T-helper 1 cell treated with Interleukin-12 subunit alpha and Interleukin-12 subunit beta and Interleukin-4 antibody, amounts not matched to agents 30 μg/mL and 1 μg/mL, for 36 hours (primary cell): Measurements from ENCODE around the gene RPL31.

Experiments used
- H3K27ac Mint-ChIP-seq: one replicate; pipeline ENCODE4 v1.8.0; 2021; ENCODE audit warnings: mild to moderate bottlenecking, mixed read lengths
- H3K27me3 Mint-ChIP-seq: one replicate; pipeline ENCODE4 v1.8.0; 2021; ENCODE audit warnings: low read depth, mixed read lengths
- H3K36me3 Mint-ChIP-seq: one replicate; pipeline ENCODE4 v1.8.0; 2021; ENCODE audit warnings: low read depth, mixed read lengths
- H3K4me1 Mint-ChIP-seq: one replicate; pipeline ENCODE4 v1.8.0; 2021; ENCODE audit warnings: low read depth, mixed read lengths
- H3K4me3 Mint-ChIP-seq: one replicate; pipeline ENCODE4 v1.8.0; 2021; ENCODE audit warnings: mild to moderate bottlenecking, moderate library complexity, mixed read lengths
- H3K9me3 Mint-ChIP-seq: one replicate; pipeline ENCODE4 v1.8.0; 2021; ENCODE audit warnings: mixed read lengths

Gene RPL31

GRCh38 chr2:101017371-101017770, 15.3 kb downstream of the RPL31 start:
- Mint-ChIP-seq H3K27me3 (no peaks in the 10 kb centered on the region), H3K36me3 (peaks cover 28% of the 10 kb centered on the region), H3K27ac (no peak overlapping the region), H3K4me1 (peaks cover 5% of the 10 kb centered on the region), H3K9me3 (no peaks in the 10 kb centered on the region), H3K4me3 (no peak overlapping the region)

GRCh38 chr2:101018934-101019333, 16.8 kb downstream of the RPL31 start:
- Mint-ChIP-seq H3K9me3 (no peaks in the 10 kb centered on the region), H3K27me3 (no peaks in the 10 kb centered on the region), H3K4me3 (no peak overlapping the region), H3K4me1 (no peaks in the 10 kb centered on the region), H3K27ac (no peak overlapping the region), H3K36me3 (peaks cover 16% of the 10 kb centered on the region)

GRCh38 chr2:101022221-101022620, 20.1 kb downstream of the RPL31 start:
- Mint-ChIP-seq H3K36me3 (peaks cover 8% of the 10 kb centered on the region), H3K27me3 (no peaks in the 10 kb centered on the region), H3K4me1 (no peaks in the 10 kb centered on the region), H3K4me3 (no peak overlapping the region), H3K27ac (no peak overlapping the region), H3K9me3 (no peaks in the 10 kb centered on the region)

GRCh38 chr2:101023327-101024107, 21.4 kb downstream of the RPL31 start:
- H3K4me1 Mint-ChIP-seq: no peaks in the 10 kb centered on the region
- H3K36me3 Mint-ChIP-seq: peaks cover 5% of the 10 kb centered on the region

GRCh38 chr2:101025561-101025960, 23.5 kb downstream of the RPL31 start:
- Mint-ChIP-seq H3K9me3 (no peaks in the 10 kb centered on the region), H3K27me3 (no peaks in the 10 kb centered on the region), H3K27ac (no peak overlapping the region), H3K4me1 (no peaks in the 10 kb centered on the region), H3K36me3 (no peaks in the 10 kb centered on the region), H3K4me3 (no peak overlapping the region)

More at GRCh38 chr2:101023327-101024107, 21.4 kb downstream of the RPL31 start:
- Mint-ChIP-seq H3K4me3 (no peak overlapping the region), H3K27ac (no peak overlapping the region), H3K9me3 (no peaks in the 10 kb centered on the region), H3K27me3 (no peaks in the 10 kb centered on the region)

- H3K27ac Mint-ChIP-seq: no peak overlapping the region
- H3K4me1 Mint-ChIP-seq: no peaks in the 10 kb centered on the region
- H3K36me3 Mint-ChIP-seq: no peaks in the 10 kb centered on the region
- no peak overlapping the region for H3K4me3 Mint-ChIP-seq
- no peaks in the 10 kb centered on the region for H3K27me3 Mint-ChIP-seq
- H3K9me3 Mint-ChIP-seq: no peaks in the 10 kb centered on the region
Measured at GRCh38 chr2:101026253-101026701, 24.2 kb downstream of the RPL31 start.

GRCh38 chr2:101026923-101027469, 24.9 kb downstream of the RPL31 start:
- Mint-ChIP-seq H3K27ac (no peak overlapping the region), H3K9me3 (no peaks in the 10 kb centered on the region), H3K36me3 (no peaks in the 10 kb centered on the region), H3K27me3 (no peaks in the 10 kb centered on the region), H3K4me1 (no peaks in the 10 kb centered on the region), H3K4me3 (no peak overlapping the region)

GRCh38 chr2:101027852-101028251, 25.8 kb downstream of the RPL31 start:
- no peaks in the 10 kb centered on the region for H3K27me3 Mint-ChIP-seq
- no peak overlapping the region for H3K27ac Mint-ChIP-seq
- no peak overlapping the region for H3K4me3 Mint-ChIP-seq
- no peaks in the 10 kb centered on the region for H3K9me3 Mint-ChIP-seq
- H3K4me1 Mint-ChIP-seq: no peaks in the 10 kb centered on the region
- no peaks in the 10 kb centered on the region for H3K36me3 Mint-ChIP-seq

- no peaks in the 10 kb centered on the region for H3K36me3 Mint-ChIP-seq
- no peaks in the 10 kb centered on the region for H3K27me3 Mint-ChIP-seq
- no peaks in the 10 kb centered on the region for H3K9me3 Mint-ChIP-seq
- H3K4me1 Mint-ChIP-seq: no peaks in the 10 kb centered on the region
- no peak overlapping the region for H3K4me3 Mint-ChIP-seq
- H3K27ac Mint-ChIP-seq: no peak overlapping the region
Measured at GRCh38 chr2:101030866-101031554, 28.9 kb downstream of the RPL31 start.

GRCh38 chr2:101032084-101032776, 30.1 kb downstream of the RPL31 start:
- H3K4me1 Mint-ChIP-seq: no peaks in the 10 kb centered on the region
- H3K36me3 Mint-ChIP-seq: no peaks in the 10 kb centered on the region
- no peaks in the 10 kb centered on the region for H3K27me3 Mint-ChIP-seq
- no peak overlapping the region for H3K4me3 Mint-ChIP-seq
- H3K27ac Mint-ChIP-seq: no peak overlapping the region
- H3K9me3 Mint-ChIP-seq: no peaks in the 10 kb centered on the region

- no peaks in the 10 kb centered on the region for H3K9me3 Mint-ChIP-seq
- no peak overlapping the region for H3K27ac Mint-ChIP-seq
- H3K4me1 Mint-ChIP-seq: no peaks in the 10 kb centered on the region
- H3K4me3 Mint-ChIP-seq: no peak overlapping the region
- H3K36me3 Mint-ChIP-seq: no peaks in the 10 kb centered on the region
- H3K27me3 Mint-ChIP-seq: no peaks in the 10 kb centered on the region
Measured at GRCh38 chr2:101036562-101036961, 34.5 kb downstream of the RPL31 start.

- H3K9me3 Mint-ChIP-seq: no peaks in the 10 kb centered on the region
- H3K4me3 Mint-ChIP-seq: no peak overlapping the region
- no peaks in the 10 kb centered on the region for H3K27me3 Mint-ChIP-seq
- no peak overlapping the region for H3K27ac Mint-ChIP-seq
- no peaks in the 10 kb centered on the region for H3K4me1 Mint-ChIP-seq
- no peaks in the 10 kb centered on the region for H3K36me3 Mint-ChIP-seq
Measured at GRCh38 chr2:101037161-101037755, 35.2 kb downstream of the RPL31 start.

GRCh38 chr2:101038455-101039255, 36.6 kb downstream of the RPL31 start:
- Mint-ChIP-seq H3K9me3 (no peaks in the 10 kb centered on the region), H3K27ac (no peak overlapping the region), H3K4me3 (no peak overlapping the region), H3K36me3 (no peaks in the 10 kb centered on the region), H3K4me1 (no peaks in the 10 kb centered on the region), H3K27me3 (no peaks in the 10 kb centered on the region)

- H3K9me3 Mint-ChIP-seq: no peaks in the 10 kb centered on the region
- H3K36me3 Mint-ChIP-seq: no peaks in the 10 kb centered on the region
- H3K4me3 Mint-ChIP-seq: no peak overlapping the region
- no peak overlapping the region for H3K27ac Mint-ChIP-seq
- no peaks in the 10 kb centered on the region for H3K4me1 Mint-ChIP-seq
- H3K27me3 Mint-ChIP-seq: no peaks in the 10 kb centered on the region
Measured at GRCh38 chr2:101040072-101040471, 38.0 kb downstream of the RPL31 start.
